Activated T-cell treated with anti-CD3 and anti-CD28 coated beads for 48 hours (primary cell): Measurements from ENCODE around the gene EIF4ENIF1.
"Not testable (repeated sequence)": the region's sequence is repeated elsewhere in the genome, so short reads cannot be mapped to it uniquely, and the experiment has no call there.

Experiments
- DNase-seq: peaks from one replicate; pipeline ENCODE4 v3.0.0-alpha.2; 2020; ENCODE audit warnings: low read depth

The EIF4ENIF1 gene

DNA sequence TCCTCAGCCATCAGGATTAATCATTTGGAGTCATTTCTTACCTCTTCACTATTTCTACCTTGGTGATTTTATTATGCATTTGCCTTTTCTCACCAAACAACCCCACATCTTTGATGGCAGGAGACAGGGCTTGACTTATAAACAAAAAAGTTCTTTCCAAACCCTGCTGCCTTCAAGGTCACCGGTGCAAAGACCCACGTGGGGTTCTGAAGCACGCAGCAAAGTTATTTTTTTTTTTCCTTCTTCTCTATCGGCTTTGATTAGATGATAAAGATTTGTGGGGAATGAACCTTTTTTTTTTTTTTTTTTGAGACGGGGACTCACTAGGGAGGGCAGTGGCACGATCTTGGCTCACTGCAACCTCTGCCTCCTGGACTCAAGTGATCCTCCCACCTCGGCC is 46.1 kb downstream of the EIF4ENIF1 start:
- DNase-seq: no peak

DNA sequence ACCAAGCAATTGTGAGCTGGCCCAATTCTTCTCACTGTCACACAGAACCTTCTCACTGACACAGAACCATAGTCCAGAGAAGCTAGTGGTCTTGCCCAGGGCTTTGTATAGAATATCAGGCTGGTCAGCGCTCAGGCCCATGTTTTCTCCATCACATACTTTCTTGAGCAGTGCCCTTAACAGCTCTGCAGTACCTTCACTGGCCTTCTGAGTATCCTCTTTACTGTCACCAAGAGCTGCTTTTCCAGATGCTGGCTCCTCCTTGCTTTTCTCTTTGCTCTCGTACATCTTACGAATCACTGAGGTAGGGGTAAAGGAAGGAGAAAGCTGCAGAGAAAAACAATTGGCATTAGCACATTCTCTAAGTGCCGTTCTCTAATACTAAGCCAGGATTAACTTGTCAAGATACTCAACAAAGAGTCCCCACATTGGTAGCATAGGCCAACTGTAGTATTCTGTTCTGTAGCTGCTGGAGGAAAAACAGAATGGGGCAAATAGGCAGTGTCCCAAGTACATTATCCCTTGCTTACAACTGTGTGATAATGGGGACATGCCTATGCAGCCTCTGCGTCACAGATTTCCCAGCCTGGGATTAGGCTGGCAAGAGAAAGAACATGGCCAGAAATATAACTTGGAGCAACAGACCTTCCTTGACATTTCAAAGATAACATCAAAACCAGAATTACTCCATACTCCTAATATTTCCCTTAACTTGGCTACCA is 46.7 kb downstream of the EIF4ENIF1 start:
- no peak for DNase-seq

DNA sequence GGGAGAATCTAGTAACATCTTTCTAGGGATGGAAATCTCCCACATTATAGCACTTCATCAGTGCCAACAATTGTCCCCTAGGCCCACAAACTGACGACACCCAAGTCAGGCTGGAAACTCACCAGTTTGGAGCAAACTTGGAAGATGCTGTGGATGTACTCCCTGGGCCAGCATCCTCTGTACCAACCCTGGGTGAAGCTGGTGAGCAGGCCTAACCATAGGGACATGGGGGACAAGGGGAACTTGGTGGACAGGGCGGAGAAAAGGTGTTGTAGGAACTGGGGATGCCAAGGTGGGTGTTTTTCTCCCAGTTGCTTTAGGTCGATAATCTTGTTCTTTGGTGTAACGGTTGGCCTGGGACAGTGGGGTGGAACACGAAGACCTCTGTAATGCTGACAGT is 48.0 kb downstream of the EIF4ENIF1 start:
- no peak for DNase-seq

DNA sequence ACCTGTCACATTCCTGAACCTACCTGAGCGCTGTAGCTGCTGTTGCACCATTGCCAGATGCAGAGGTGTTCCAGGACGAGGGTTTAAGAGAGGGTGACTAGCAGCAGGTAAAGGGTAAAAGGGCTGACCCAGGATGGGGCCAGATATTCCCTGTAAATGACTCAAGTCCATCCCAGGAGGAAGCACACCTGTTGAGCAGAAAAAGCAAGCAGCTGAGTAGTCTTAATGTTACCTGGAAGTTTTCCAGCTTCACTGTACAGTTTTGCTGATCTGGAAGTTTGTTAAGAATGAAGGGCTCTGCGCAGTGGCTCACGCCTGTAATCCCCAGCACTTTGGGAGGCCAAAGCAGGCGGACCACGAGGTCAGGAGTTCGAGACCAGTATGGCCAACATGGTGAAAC is 49.0 kb downstream of the EIF4ENIF1 start:
- no peak for DNase-seq

DNA sequence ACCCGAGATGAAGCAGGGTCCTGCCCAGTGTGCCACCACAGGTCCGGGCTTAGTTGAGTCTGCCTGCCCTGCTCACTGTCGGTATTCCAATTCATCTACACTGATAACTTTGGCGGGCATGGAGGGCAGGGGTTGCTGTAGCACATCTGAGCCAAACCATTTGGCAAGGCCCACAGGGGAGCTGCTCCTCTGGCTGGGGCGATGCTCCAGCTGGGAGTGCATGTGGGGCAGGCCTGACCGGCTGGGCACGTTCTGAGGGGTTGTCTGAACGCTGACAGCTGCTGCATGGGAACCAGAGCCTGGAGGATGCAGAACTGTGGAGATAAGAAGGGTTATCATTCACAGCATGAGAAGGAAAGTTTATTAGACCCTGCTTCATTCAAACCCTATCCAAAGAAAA is 49.8 kb downstream of the EIF4ENIF1 start:
- DNase-seq: no peak

DNA sequence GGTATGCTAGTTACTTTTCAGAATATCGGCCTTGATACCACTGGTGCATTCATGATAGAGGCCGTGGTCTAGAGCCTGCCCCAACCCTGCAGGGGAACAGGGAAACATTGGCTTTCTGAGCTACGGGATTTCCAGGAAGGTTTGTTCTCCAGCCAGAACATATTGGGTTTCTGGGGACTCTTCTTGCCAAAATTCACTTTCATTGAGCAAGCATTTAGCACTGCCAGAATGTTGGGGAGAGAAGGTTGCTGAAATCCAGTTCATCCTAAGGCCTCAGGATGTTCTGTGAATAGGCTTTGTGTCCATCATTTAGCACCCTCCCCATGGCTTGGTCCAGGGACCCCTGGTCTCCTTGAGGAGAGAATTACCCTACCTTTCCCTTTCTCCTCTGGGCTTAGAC is 53.5 kb downstream of the EIF4ENIF1 start:
- DNase-seq: no peak

DNA sequence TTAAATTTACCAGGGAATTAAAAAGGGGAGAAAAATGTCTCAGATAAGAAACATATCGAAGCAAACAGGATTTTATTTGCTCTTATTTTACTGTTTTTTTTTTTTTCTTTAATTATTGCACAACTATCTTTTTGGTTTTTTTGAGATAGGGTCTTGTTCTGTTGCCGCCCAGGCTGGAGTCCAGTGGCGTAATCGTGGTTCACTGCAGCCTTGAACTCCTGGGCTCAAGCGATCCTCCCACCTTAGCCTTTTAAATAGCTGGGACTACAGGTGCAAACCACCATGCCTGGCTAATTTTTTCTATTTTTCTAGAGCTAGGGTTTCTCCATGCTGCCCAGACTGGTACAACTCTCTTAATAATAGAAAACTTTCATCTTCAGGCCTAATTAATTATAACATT is 57.7 kb downstream of the EIF4ENIF1 start:
- DNase-seq: no peak

DNA sequence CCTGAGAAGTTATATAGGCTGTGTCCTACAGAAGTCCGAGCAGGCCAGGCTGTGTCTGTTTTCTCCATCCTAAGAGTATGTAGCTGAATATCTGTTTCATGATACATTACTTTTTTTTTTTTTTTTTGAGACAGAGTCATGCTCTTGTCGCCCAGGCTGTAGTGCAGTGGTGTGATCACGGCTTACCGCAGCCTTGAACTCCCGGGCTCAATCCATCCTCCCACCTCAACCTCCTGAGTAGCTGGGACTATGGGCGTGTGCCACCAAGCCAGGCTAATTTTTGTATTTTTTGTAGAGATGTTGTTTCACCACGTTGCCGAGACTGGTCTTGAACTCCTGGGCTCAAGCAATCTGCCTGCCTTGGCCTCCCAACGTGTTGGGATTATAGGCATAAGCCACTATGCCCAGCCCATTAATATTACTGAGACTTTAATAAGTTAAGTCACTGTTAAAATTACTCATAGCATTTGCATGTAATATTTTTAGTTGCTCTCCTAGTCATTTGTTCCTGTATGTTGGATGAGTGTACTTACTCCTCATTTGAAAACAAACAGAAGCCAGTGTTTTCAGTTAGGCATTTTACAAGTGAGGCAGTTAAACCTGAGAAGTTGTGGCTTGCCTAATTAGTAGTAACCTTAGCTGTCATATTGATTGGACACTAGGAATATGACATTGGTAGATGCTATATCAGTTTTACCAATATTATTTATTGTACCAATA is 64.2 kb downstream of the EIF4ENIF1 start:
- no peak for DNase-seq

DNA sequence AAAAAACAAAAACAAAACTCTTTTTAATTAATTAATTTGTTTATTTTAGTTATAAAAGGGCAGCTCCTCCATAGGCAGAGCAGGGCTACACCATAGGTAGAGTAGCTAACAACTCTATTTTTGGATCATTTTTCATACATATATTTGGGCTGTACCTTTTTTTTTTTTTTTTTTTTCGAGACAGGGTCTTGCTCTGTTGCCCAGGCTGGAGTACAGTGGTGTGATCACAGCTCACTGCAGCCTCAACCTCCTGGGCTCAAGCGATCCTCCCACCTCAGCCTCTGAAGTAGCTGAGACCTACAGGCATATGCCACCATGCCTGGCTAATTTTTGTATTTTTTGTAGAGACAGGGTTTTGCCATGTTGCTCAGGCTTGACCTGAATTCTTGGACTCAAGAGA is 87.3 kb downstream of the EIF4ENIF1 start:
- DNase-seq: not testable (repeated sequence)

DNA sequence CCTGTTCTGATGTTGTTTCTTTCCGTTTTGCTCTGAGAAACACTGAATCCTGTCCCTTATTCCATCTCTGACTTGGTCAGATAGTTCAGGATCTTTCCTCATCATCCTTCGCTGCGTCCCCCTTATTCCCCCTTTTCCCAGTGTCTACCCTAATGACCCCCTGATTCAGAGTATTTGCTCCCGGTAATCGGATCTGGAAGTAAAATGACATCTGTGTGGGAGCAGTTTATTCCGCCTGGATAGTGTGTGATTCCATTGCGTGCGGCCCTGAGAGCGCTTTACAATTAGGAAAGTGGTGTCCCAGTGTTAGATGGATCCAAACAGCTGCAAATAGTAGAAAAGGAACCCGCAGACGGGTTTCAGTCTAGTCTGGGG is 89.6 kb downstream of the EIF4ENIF1 start:
- no peak for DNase-seq

DNA sequence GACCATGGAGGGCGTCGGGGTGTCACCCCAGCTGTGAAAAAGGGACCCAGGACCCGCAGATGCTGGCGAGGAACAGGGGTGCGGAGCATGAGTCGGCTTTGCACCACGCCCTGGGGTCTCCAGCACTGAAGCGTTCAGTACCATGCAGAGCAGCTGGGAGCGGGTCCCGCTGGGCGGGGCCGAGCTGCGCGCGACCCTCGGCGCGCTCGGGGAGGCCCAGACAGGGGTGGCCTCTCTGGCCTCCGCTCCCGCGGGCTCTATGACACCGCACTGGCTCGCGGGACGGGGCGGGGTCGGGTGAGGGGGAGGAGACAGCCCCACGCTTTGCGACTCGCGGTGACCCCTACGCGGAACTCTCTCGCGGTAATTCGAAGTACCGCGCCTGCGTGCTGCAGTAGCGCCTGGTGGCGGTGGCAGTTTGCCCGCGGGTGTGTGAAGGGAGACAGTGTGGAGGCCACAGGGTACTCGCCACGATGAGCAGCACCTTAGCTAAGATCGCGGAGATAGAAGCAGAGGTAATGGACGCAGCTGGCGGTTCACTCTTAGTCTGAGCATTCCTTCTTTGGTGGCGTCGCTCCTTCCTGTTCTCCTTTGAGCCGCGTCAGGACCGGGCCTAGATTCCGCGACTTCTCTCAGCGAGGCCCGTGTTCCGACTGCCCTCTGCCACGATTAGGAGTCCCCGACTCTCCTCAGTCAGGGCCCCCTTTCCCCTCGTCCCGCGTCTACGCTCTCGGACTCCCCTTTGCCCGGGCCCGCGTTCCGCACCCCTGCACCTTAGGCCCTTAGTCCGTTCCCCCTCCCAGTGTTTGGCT is 90.2 kb downstream of the EIF4ENIF1 start, which contains the start of gene DRG1:
DRG1 (plus strand) TSS at position 394 of the 812 bp plus-strand sequence; CDS start at position 474, 80 bp downstream.
- peak; percentile 98 for DNase-seq

DNA sequence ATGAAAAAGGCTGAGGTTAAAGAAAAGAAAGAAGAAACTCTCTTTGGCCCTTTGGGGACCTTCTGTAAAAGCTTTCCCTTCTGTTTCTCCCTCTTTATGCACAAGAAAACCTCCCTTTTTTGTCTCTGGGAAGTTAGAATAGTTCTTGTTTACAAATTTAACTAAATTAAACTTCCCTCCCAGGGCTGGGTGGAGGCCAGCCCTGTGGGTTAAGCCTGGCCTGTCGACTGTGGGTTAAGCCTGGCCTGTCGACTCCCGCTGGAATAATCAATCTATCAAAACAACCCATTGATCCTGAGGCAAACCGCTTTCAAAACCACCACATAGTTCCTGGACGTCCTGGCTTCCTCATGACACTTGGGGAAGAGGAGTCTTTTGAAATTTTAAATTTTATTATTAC is 91.4 kb downstream of the EIF4ENIF1 start:
- DNase-seq: no peak

DNA sequence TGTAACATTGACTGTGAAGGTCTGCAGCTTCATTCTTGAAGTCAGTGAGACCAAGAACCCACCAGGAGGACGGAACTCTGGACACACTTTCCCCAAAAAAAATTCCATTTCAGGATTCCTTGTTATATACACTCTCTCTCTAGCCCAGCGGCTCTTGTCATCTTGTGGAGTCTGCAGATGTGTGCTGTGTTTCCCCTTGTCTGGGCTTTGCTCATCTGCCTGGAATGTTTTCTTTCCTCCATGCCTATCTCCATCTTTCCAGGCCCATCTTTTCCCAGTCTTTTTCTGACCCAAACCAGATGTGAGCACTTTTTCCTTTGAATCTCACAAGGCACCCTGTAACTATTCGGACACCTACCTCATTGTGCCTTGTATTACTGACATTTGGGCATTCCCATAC is 95.3 kb downstream of the EIF4ENIF1 start:
- DNase-seq: no peak

DNA sequence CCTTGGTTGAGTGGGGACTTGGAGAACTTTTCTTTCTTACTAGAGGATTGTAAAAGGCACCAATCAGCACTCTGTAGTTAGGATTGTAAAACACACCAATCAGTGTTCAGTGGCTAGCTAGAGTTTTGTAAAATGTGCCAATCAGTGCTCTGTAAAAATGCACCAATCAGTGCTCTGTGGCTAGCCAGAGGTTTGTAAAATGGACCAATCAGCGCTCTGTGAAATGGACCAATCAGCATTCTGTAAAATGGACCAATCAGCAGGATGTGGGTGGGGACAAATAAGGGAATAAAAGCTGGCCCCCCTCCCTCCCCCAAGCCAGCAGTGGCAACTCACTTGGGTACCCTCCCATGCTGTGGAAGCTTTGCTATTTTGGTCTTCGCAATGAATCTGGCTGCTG is 95.7 kb downstream of the EIF4ENIF1 start:
- no peak for DNase-seq
